Gastrocnemius medialis (tissue), 4 donors: ENCODE data around the gene PLEKHA1.

Source experiments
- CTCF ChIP-seq, 5 experiments: fragments of 450-650 bp in 3 of 5; fragments of 200-600 bp in 2 of 5; sonication (generic) in 2 of 5; IDR thresholded peaks in 4 of 5; conservative IDR thresholded peaks in 1 of 5; 1 replicate in 4 of 5; 2 replicates in 1 of 5; pipeline ENCODE4 v1.5.1; 2016 to 2019; ENCODE audit warnings: antibody characterized with exemption in 5 of 5, mild to moderate bottlenecking in 3 of 5, moderate library complexity in 3 of 5
- POLR2A ChIP-seq, 2 donors: fragments of 450-650 bp; IDR thresholded peaks; one replicate each; pipeline ENCODE4 v1.6.1; 2017; ENCODE audit warnings: antibody characterized with exemption in 2 of 2, mild to moderate bottlenecking in 2 of 2, moderate library complexity in 2 of 2

- TF ChIP-seq POLR2A (IDR thresholded peaks at IDR 0.05) (no peak), CTCF (IDR thresholded peaks at IDR 0.05 in 4 of 5, conservative IDR thresholded peaks at IDR 0.05 in 1 of 5) (no peak)
Observed at GRCh38 chr10:122469848-122470247, 95.3 kb downstream of the PLEKHA1 start.
